C4-2B (cell line): Measurements from ENCODE around the gene PTPRM.
A peak's percentile ranks its signal among the peaks of the same experiment; 100 is the strongest.

Experiments
- H3K27ac ChIP-seq: fragments of 450-650 bp; 2 replicates; pipeline ENCODE4 v1.5.1; 2017
- CTCF ChIP-seq: fragments of 450-650 bp; conservative IDR thresholded peaks from 2 replicates; pipeline ENCODE4 v1.5.1; 2017; ENCODE audit warnings: mild to moderate bottlenecking
- ZFX ChIP-seq: fragments of 450-650 bp; IDR thresholded peaks from 2 replicates; pipeline ENCODE4 v1.6.1; 2017

Gene PTPRM

GRCh38 chr18:8380006-8380405 is 812.9 kb downstream of the PTPRM start:
- TF ChIP-seq ZFX (no peak), CTCF (no peak)
- no peak overlapping the region for H3K27ac ChIP-seq

- H3K27ac ChIP-seq, result no peak overlapping the region
- TF ChIP-seq ZFX (no peak), CTCF (no peak)
These were observed 813.8 kb downstream of the PTPRM start for GRCh38 chr18:8380926-8381325.

- no peak overlapping the region for H3K27ac ChIP-seq
- TF ChIP-seq ZFX (no peak), CTCF (no peak)
These were observed 814.8 kb downstream of the PTPRM start for GRCh38 chr18:8381821-8382459.

- TF ChIP-seq ZFX (no peak), CTCF (no peak)
- H3K27ac ChIP-seq, result no peak overlapping the region
These were observed 818.3 kb downstream of the PTPRM start for GRCh38 chr18:8385400-8385799.

DNA sequence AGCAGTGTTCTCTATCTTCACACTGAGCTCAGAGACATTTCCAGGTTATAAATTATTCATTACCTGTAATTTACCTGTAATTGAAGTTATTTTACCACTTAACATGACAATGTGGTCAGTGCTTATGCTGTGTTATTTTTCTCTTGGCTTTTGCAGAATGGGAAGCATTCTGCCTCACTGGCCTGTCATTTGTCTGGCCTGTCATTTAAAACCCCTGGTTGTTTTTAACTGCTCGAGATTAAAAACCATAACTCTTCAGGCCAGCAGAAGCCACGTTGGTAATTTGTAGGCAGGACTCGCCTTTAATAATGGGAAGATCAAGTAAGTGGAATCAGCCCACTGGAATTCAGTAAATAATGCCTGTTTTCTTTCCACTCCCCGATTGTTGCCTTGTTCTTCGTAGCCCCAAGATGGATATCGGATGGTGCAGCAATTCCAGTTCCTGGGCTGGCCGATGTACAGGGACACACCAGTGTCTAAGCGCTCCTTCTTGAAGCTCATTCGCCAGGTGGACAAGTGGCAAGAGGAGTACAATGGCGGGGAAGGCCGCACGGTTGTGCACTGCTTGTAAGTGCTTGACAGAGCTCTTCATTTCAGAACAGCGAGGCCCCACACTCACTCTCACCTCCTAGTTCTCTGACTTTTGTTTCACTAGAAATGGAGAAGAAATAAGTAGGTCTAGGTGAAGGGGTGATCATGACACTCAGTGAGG is 819.7 kb downstream of the PTPRM start:
- no peak overlapping the region for H3K27ac ChIP-seq
- no peak for TF ChIP-seq CTCF
- no peak for TF ChIP-seq ZFX

DNA sequence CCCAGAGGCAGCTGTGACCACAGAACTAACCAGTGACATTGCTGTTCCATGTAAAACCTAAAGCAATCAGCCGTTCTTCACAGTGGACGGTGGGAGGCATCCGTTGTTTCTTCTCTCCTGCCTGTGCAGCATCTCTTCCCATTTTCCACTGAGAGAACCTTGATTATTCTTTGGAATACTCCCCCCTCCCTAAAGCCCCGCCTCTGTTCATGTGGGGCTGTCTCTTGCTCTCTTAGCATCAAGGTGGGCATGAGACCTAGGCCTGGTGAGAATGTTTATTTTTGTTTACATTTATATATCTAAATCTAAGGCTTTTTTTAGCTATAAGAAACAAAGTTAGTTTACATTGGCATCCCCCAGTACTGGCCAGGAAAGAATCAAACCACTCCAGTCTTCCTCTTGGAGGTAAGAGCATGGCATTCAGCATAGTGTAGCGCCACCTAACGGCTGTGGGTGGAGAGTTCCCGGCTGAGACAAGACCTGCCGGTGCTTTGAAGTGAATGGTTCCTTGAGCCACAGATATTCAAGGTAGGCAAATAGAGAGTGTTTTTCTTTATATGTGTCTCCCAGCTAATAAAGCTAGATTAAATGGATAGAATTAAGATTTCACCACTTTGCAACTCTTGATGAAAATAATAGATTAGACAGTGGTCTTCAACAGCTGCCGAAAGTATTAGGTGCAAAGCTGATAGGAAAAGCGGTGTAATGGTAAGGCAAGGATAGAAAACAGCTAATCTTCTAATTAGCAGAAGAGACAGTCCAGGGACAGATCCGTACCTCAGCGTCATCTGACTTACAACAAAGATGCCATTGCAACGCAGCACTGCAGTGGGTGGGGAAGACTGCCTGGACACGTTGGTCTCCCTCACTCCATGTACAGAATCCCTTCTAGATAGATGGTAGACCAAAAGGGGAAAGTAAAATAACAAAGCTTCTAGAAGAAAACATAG is 822.5 kb downstream of the PTPRM start:
- no peak overlapping the region for H3K27ac ChIP-seq
- no peak for TF ChIP-seq ZFX
- peak; percentile 93 for TF ChIP-seq CTCF

- H3K27ac ChIP-seq, result no peak overlapping the region
- no peak for TF ChIP-seq ZFX
- no peak for TF ChIP-seq CTCF
These were observed 824.0 kb downstream of the PTPRM start for GRCh38 chr18:8391068-8391467.
